Spinal cord (tissue), 10 donors: Measurements from ENCODE around the gene UBE2U. TPM values are rescaled to one million over a fixed set of nuclear protein-coding genes. Genes with fewer than 3 reads are reported as not detected.

Experiments
- DNase-seq, 6 donors: peaks; one replicate each; pipeline versions ENCODE4 v3.0.0 to v3.0.0-alpha.2; 2013 to 2015; ENCODE audit warnings: low spot score in 6 of 6, low read depth in 4 of 6
- H3K27ac ChIP-seq: one replicate; pipeline ENCODE4 v1.5.1; 2013; ENCODE audit warnings: low read depth, low read length, control low read depth
- H3K27me3 ChIP-seq: one replicate; pipeline ENCODE4 v1.6.1; 2013; ENCODE audit warnings: low read length; ENCODE audit not compliant: control insufficient read depth, insufficient read depth
- H3K36me3 ChIP-seq: one replicate; pipeline ENCODE4 v1.6.1; 2013; ENCODE audit warnings: low read length; ENCODE audit not compliant: control insufficient read depth, insufficient read depth
- H3K4me1 ChIP-seq: one replicate; pipeline ENCODE4 v1.6.1; 2013; ENCODE audit warnings: low read length; ENCODE audit not compliant: control insufficient read depth, insufficient read depth
- H3K4me3 ChIP-seq: one replicate; pipeline ENCODE4 v1.5.1; 2013; ENCODE audit warnings: low read depth, low read length, control low read depth
- H3K9me3 ChIP-seq: one replicate; pipeline ENCODE4 v1.6.1; 2013; ENCODE audit warnings: low read length; ENCODE audit not compliant: control insufficient read depth, insufficient read depth
- WGBS: methylation state at CpG from one replicate; pipeline ENCODE4 v1.1.5; 2013; ENCODE audit warnings: missing lambda C conversion rate; ENCODE audit not compliant: insufficient coverage; 5-methylcytosine and 5-hydroxymethylcytosine counted together
- polyA plus RNA-seq, 2 donors: library from polyadenylated mRNA; unstranded; fragments of 120-200 nt; gene quantifications; one replicate each; pipeline ENCODE4 v1.2.1, GENCODE V29; 2013; ENCODE audit not compliant: insufficient read length in 2 of 2
- total RNA-seq, 2 donors: library from RNA; depleted of rRNA in 1 of 2; stranded (reverse); fragments of 120-200 nt in 1 of 2; fragments of >200 nt in 1 of 2; gene quantifications; one replicate each; pipeline versions ENCODE4 v1.2.3 to v1.2.4, GENCODE V29; 2013 to 2014
- donor health status: healthy.

Gene UBE2U
- total and polyA plus RNA-seq, 4 donors, result not detected

- H3K4me3 ChIP-seq, result no peak overlapping the region
- no peaks in the 10 kb centered on the region for H3K9me3 ChIP-seq
- no peak for DNase-seq
- H3K36me3 ChIP-seq, result no peaks in the 10 kb centered on the region
- no peaks in the 10 kb centered on the region for H3K4me1 ChIP-seq
- H3K27me3 ChIP-seq, result no peaks in the 10 kb centered on the region
- WGBS, result 60% methylated on average over 1 of the region's 3 CpGs
- no peak overlapping the region for H3K27ac ChIP-seq
Observed at GRCh38 chr1:64171797-64172281, 31.6 kb upstream of the UBE2U start.

DNA sequence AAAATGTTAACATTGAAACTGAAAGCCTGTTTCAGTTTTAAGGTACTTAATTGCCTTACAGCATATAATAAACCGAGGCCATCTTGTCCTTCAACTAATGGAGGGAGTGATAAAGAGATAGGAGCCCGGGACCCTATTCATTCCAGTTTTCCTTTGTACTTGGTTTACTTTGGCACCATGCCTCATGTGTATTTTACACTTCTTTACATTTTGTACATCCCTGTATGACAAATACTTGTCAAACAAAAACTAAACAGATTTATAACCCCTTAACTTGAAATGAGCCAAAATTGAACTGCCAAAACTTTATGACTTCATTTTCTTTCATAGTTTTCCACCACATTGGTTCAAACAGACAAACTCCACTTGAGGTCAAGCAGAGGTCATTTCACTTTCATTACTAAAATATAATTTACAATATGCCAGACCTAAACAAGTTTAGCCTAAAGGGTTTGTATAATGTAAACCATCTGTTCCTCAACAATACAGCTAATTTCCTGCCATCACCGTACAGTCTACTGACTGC lies 30.9 kb upstream of the UBE2U start:
- H3K36me3 ChIP-seq, result no peaks in the 10 kb centered on the region
- no peaks in the 10 kb centered on the region for H3K9me3 ChIP-seq
- H3K4me3 ChIP-seq, result no peak overlapping the region
- no peak for DNase-seq
- H3K27me3 ChIP-seq, result no peaks in the 10 kb centered on the region
- 60% methylated on average over 1 of the region's 3 CpGs for WGBS
- H3K4me1 ChIP-seq, result no peaks in the 10 kb centered on the region
- H3K27ac ChIP-seq, result no peak overlapping the region

DNA sequence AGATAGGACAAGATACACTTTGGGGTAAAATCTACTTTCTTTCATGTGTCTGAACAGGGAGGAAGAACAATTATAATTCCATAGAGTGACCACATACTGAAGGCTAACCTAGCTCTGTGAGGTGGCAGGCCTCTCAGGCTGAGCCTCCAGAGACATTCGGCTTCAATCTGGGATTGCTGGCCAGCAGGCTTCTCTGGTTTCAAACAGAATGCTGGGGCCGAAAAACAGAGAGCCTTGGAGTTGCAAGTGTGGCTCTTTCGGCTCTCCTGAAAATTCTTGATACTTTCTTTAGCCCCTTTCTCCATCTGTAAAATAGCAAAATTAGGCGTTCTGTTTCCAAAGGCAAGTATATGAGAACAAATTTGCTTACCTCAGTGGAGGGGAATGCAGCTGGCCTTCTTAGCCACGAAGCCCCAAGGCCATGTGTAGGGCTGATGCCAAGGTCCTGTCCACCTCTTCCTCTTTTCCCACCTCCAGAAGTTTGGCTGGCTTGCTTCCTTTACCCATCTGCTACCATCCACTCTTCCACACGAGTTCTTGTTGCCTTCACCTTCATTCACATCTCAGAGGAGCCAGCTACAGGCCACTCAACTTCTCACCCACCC lies 30.0 kb upstream of the UBE2U start:
- Histone ChIP-seq H3K9me3 (no peaks in the 10 kb centered on the region), H3K27me3 (no peaks in the 10 kb centered on the region), H3K4me3 (no peak overlapping the region), H3K36me3 (no peaks in the 10 kb centered on the region), H3K27ac (no peak overlapping the region), H3K4me1 (no peaks in the 10 kb centered on the region)
- 82% methylated on average over 4 of the region's 6 CpGs for WGBS
- no peak for DNase-seq

- Histone ChIP-seq H3K4me3 (no peak overlapping the region), H3K4me1 (no peaks in the 10 kb centered on the region), H3K27ac (no peak overlapping the region), H3K36me3 (no peaks in the 10 kb centered on the region), H3K9me3 (no peaks in the 10 kb centered on the region), H3K27me3 (no peaks in the 10 kb centered on the region)
- no peak for DNase-seq
Observed at GRCh38 chr1:64175639-64176038, 27.8 kb upstream of the UBE2U start.

DNA sequence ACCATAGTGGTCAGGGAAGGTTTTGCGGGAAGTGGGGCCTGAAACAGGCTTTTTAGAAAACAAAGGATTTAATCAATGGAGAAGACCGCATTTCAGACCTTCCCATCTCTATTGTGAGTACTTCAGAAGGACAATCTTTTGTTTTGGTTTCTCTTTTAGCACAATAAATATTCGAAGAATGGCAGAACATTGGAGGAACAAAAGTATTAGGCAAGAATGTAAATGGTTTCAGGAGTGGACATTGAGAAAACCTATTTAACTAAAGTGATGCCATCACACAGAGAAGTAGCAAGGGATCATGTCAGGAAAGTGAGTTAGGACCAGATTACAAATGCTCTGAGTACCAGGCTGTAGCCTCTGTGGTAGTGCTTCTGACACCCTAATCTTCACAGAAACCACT lies 26.8 kb upstream of the UBE2U start:
- no peaks in the 10 kb centered on the region for H3K36me3 ChIP-seq
- H3K4me1 ChIP-seq, result no peaks in the 10 kb centered on the region
- DNase-seq, result no peak
- no peaks in the 10 kb centered on the region for H3K27me3 ChIP-seq
- no peak overlapping the region for H3K27ac ChIP-seq
- WGBS, result 71% methylated on average over 1 of the region's 3 CpGs
- H3K9me3 ChIP-seq, result no peaks in the 10 kb centered on the region
- no peak overlapping the region for H3K4me3 ChIP-seq

GRCh38 chr1:64179588-64179987 lies 23.8 kb upstream of the UBE2U start:
- no peak for DNase-seq
- no peaks in the 10 kb centered on the region for H3K27me3 ChIP-seq
- no peak overlapping the region for H3K27ac ChIP-seq
- 86% methylated on average over 1 of the region's 4 CpGs for whole genome bisulfite sequencing
- H3K9me3 ChIP-seq, result no peaks in the 10 kb centered on the region
- H3K4me3 ChIP-seq, result no peak overlapping the region
- no peaks in the 10 kb centered on the region for H3K36me3 ChIP-seq
- H3K4me1 ChIP-seq, result peaks cover 4% of the 10 kb centered on the region

DNA sequence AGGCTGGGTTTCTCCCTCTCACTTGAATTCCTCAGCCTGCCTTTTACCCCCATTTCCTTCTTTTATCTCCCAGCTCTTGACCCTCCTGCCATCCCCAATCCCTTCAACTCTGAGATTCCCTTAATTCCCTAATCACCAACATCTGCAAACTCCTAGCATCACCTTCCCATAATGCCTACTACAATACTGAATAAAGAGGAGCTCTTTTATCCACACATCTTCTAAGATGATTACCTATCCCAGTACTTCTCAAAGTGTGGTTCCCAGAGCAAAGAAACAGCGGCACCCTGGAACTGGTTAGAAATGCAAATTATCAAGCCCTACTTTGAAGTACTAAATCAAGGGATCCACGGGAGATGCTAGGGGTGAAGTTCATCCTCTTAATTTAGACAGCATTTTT lies 21.2 kb upstream of the UBE2U start:
- DNase-seq, result no peak
- no peaks in the 10 kb centered on the region for H3K36me3 ChIP-seq
- H3K27me3 ChIP-seq, result no peaks in the 10 kb centered on the region
- H3K4me1 ChIP-seq, result peaks cover 4% of the 10 kb centered on the region
- no CpG with 5 or more reads among the region's 2 CpGs for whole genome bisulfite sequencing
- no peaks in the 10 kb centered on the region for H3K9me3 ChIP-seq
- no peak overlapping the region for H3K27ac ChIP-seq
- H3K4me3 ChIP-seq, result no peak overlapping the region

GRCh38 chr1:64183395-64184002 lies 19.9 kb upstream of the UBE2U start:
- Histone ChIP-seq H3K4me3 (no peak overlapping the region), H3K27me3 (no peaks in the 10 kb centered on the region), H3K27ac (no peak overlapping the region), H3K36me3 (no peaks in the 10 kb centered on the region), H3K9me3 (no peaks in the 10 kb centered on the region), H3K4me1 (peaks cover 4% of the 10 kb centered on the region)
- WGBS, result no CpG with 5 or more reads among the region's 5 CpGs
- no peak for DNase-seq

- Histone ChIP-seq H3K27ac (no peak overlapping the region), H3K36me3 (no peaks in the 10 kb centered on the region), H3K27me3 (no peaks in the 10 kb centered on the region), H3K9me3 (no peaks in the 10 kb centered on the region), H3K4me3 (no peak overlapping the region), H3K4me1 (peaks cover 4% of the 10 kb centered on the region)
- DNase-seq, result no peak
- WGBS, result no CpG with 5 or more reads among the region's 5 CpGs
Observed at GRCh38 chr1:64184003-64184440, 19.4 kb upstream of the UBE2U start.
